Tibial artery (tissue), 4 donors: ENCODE data around the gene IL2RA.

ENCODE experiments used
- DNase-seq, 2 donors: peaks; one replicate each; pipeline ENCODE4 v3.0.0-alpha.2; 2019
- H3K27ac ChIP-seq, 2 donors: fragments of 200-600 bp; sonication (generic) in 1 of 2; 1 replicate in 1 of 2; 2 replicates in 1 of 2; pipeline ENCODE4 v1.5.1; 2018 to 2019; ENCODE audit warnings: mild to moderate bottlenecking in 1 of 2
- H3K27me3 ChIP-seq, 2 donors: fragments of 200-600 bp; sonication (generic) in 1 of 2; one replicate each; pipeline versions ENCODE4 v1.5.1 to v1.6.0; 2016 to 2019
- H3K36me3 ChIP-seq, 3 donors: fragments of 200-600 bp; sonication (generic) in 2 of 3; one replicate each; pipeline ENCODE4 v1.5.1; 2016 to 2019; ENCODE audit warnings: mild to moderate bottlenecking in 2 of 3
- H3K4me1 ChIP-seq, 4 donors: fragments of 200-600 bp; sonication (generic) in 2 of 4; 1 replicate in 3 of 4; 2 replicates in 1 of 4; pipeline ENCODE4 v1.5.1; 2016 to 2019
- H3K4me3 ChIP-seq, 2 donors: fragments of 200-600 bp; sonication (generic) in 1 of 2; 1 replicate in 1 of 2; 2 replicates in 1 of 2; pipeline ENCODE4 v1.5.1; 2018 to 2019; ENCODE audit warnings: mild to moderate bottlenecking in 2 of 2
- H3K9me3 ChIP-seq, 3 donors: fragments of 200-600 bp; sonication (generic) in 1 of 3; one replicate each; pipeline ENCODE4 v1.5.1; 2016 to 2019
- CTCF ChIP-seq, 2 experiments: fragments of 200-600 bp in 1 of 2; fragments of 450-650 bp in 1 of 2; IDR thresholded peaks; one replicate each; pipeline ENCODE4 v1.5.1; 2017 to 2019; ENCODE audit warnings: antibody characterized with exemption in 2 of 2, mild to moderate bottlenecking in 1 of 2, moderate library complexity in 1 of 2
- intact Hi-C: fragments of 100-400 bp; cut with DNase I; formaldehyde crosslinking; loops from one replicate; pipeline ENCODE4 v1.15.0; 2023; ENCODE audit warnings: low total_unique reads

The IL2RA gene

GRCh38 chr10:5970527-5970926 lies 91.6 kb downstream of the IL2RA start:
- DNase-seq = no peak
- H3K4me1 ChIP-seq = peaks cover 0 to 2% (median under 1%) of the 10 kb centered on the region in 4 donors
- H3K4me3 ChIP-seq = no peak overlapping the region
- TF ChIP-seq CTCF (IDR thresholded peaks at IDR 0.05) = no peak
- H3K36me3 ChIP-seq = peaks cover 0 to 12% (median 0%) of the 10 kb centered on the region in 3 donors
- intact Hi-C loops = no loop called here
- no peaks in the 10 kb centered on the region for H3K9me3 ChIP-seq
- no peaks in the 10 kb centered on the region for H3K27me3 ChIP-seq
- no peak overlapping the region for H3K27ac ChIP-seq

GRCh38 chr10:5970066-5970465 lies 92.1 kb downstream of the IL2RA start:
- intact Hi-C loops = no loop called here
- no peak overlapping the region for H3K4me3 ChIP-seq
- H3K27ac ChIP-seq = no peak overlapping the region
- peaks cover 0 to 17% (median 0%) of the 10 kb centered on the region in 3 donors for H3K36me3 ChIP-seq
- no peak for DNase-seq
- no peaks in the 10 kb centered on the region for H3K27me3 ChIP-seq
- no peak for TF ChIP-seq CTCF (IDR thresholded peaks at IDR 0.05)
- no peaks in the 10 kb centered on the region for H3K9me3 ChIP-seq
- no peaks in the 10 kb centered on the region for H3K4me1 ChIP-seq

GRCh38 chr10:5968681-5969453 lies 93.3 kb downstream of the IL2RA start:
- intact Hi-C loops = no loop called here
- H3K4me3 ChIP-seq = no peak overlapping the region
- TF ChIP-seq CTCF (IDR thresholded peaks at IDR 0.05) = no peak
- no peaks in the 10 kb centered on the region for H3K9me3 ChIP-seq
- no peak overlapping the region for H3K27ac ChIP-seq
- DNase-seq = no peak
- H3K36me3 ChIP-seq = peaks cover 0 to 24% (median 0%) of the 10 kb centered on the region in 3 donors
- no peaks in the 10 kb centered on the region for H3K4me1 ChIP-seq
- no peaks in the 10 kb centered on the region for H3K27me3 ChIP-seq

- Histone ChIP-seq H3K27ac (no peak overlapping the region), H3K36me3 (peaks cover 0 to 26% (median 0%) of the 10 kb centered on the region in 3 donors), H3K27me3 (no peaks in the 10 kb centered on the region), H3K4me1 (no peaks in the 10 kb centered on the region), H3K9me3 (no peaks in the 10 kb centered on the region), H3K4me3 (no peak overlapping the region)
- no peak for DNase-seq
- no peak for TF ChIP-seq CTCF (IDR thresholded peaks at IDR 0.05)
- intact Hi-C loops = no loop called here
Measured at GRCh38 chr10:5968037-5968680, 94.0 kb downstream of the IL2RA start.

GRCh38 chr10:5965266-5965665 lies 96.9 kb downstream of the IL2RA start:
- Histone ChIP-seq H3K27ac (no peak overlapping the region), H3K4me3 (no peak overlapping the region), H3K27me3 (no peaks in the 10 kb centered on the region), H3K9me3 (no peaks in the 10 kb centered on the region), H3K4me1 (no peaks in the 10 kb centered on the region), H3K36me3 (peaks cover 1 to 39% (median 4%) of the 10 kb centered on the region in 3 donors)
- no peak for DNase-seq
- no peak for TF ChIP-seq CTCF (IDR thresholded peaks at IDR 0.05)
- intact Hi-C loops = no loop called here
